CD4-positive, alpha-beta T cell treated with Interleukin-17A for 1 hour (primary cell): Measurements from ENCODE around the gene AZU1.
A peak's percentile ranks its signal among the peaks of the same experiment; 100 is the strongest.

Experiments used
- DNase-seq: peaks from one replicate; pipeline ENCODE4 v3.0.0-alpha.2; 2020

AZU1 gene

DNA sequence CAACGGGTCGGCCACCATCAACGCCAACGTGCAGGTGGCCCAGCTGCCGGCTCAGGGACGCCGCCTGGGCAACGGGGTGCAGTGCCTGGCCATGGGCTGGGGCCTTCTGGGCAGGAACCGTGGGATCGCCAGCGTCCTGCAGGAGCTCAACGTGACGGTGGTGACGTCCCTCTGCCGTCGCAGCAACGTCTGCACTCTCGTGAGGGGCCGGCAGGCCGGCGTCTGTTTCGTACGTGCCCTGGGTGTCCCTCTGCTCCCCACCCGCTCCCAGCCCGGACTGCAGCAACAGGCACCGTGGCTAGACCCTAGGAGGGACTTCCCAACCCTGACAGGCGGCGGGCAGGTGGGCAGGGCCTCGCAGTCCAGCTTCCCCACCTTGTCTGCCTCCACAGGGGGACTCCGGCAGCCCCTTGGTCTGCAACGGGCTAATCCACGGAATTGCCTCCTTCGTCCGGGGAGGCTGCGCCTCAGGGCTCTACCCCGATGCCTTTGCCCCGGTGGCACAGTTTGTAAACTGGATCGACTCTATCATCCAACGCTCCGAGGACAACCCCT, 28.0 kb downstream of the AZU1 start:
- no peak for DNase-seq

GRCh38 chr19:858284-858683, 30.6 kb downstream of the AZU1 start:
- DNase-seq: no peak

DNA sequence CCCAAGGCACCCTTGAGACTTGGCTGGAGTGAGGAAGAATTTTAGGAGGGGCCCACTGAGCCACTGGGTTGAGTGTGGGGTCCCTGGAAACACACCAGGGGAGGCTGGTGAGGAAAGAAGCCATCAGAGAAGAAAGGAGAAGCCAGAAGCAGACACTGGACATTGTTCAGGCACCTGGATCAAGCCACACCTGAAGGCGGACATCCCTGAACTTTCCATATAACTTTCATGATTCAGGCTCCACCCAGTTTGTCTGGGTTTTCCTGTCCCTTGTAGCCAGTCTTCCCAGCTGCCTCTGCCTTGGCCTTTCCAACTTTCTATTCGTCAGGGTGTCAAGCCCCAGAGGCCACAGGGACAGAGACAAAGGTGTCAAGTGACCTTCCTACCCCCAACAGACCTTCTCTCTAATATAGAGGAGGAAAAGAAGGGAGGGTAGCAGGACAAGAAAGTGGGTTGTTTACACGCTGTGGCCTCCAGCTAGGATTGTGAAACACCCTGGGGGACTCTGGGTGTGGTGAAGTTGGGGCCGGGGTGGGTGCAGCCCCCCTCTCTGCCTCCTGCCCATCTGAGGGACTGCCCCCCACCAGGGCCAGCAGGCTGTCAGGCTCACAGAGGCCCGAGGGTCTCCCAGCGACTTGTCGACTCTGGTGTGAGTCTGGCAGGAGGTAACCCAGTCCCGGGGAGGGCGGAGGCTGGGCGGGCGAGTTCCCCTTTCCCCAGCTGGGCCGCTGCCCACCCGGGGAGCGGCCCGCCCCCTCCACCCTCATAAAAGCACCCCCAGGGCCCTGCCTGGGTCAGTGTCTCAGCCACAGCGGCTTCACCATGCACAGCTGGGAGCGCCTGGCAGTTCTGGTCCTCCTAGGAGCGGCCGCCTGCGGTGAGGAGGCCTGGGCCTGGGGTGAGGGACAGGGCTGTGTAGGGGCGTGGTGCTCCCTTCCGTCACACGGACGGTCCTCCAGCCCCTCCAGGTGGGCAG, 31.5 kb downstream of the AZU1 start, which contains the start of gene CFD:
CFD (plus strand) TSS at position 797 of the 976 bp plus-strand sequence; CDS start at position 823, 26 bp downstream.
- DNase-seq: no peak

GRCh38 chr19:861141-861755, 33.6 kb downstream of the AZU1 start:
- no peak for DNase-seq

DNA sequence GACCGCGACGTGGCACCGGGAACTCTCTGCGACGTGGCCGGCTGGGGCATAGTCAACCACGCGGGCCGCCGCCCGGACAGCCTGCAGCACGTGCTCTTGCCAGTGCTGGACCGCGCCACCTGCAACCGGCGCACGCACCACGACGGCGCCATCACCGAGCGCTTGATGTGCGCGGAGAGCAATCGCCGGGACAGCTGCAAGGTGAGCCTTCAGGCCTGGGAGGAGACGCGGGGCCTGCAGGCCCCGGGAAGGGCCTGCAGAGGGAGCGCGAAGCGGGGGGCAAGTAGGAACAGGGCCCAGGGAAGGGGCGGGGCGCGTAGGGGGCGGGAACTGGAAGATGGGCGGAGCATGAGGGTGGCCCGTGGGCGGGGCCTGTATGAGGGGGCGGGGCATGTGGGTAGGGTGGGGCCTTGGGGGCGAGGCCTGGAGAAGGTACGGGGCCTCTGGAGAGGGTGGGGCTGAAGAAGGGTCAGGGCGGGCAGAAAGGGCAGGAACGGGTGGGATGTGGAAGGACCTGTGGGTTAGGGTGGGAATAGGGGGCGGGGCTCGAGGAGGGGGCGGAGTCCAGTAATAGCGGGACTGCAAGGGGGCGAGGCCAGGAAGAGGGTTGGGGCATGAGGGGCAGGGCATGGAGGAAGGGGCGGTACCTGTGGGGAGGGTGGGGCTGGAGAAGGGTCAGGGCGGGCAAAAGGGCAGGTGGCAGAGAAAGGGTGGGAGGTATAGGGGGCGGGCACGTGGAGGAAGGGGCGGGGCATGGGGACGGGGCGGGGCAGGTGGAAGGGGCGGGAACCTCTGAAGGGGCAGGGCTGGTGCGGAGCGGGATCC, 34.3 kb downstream of the AZU1 start:
- DNase-seq: peak; percentile 71

DNA sequence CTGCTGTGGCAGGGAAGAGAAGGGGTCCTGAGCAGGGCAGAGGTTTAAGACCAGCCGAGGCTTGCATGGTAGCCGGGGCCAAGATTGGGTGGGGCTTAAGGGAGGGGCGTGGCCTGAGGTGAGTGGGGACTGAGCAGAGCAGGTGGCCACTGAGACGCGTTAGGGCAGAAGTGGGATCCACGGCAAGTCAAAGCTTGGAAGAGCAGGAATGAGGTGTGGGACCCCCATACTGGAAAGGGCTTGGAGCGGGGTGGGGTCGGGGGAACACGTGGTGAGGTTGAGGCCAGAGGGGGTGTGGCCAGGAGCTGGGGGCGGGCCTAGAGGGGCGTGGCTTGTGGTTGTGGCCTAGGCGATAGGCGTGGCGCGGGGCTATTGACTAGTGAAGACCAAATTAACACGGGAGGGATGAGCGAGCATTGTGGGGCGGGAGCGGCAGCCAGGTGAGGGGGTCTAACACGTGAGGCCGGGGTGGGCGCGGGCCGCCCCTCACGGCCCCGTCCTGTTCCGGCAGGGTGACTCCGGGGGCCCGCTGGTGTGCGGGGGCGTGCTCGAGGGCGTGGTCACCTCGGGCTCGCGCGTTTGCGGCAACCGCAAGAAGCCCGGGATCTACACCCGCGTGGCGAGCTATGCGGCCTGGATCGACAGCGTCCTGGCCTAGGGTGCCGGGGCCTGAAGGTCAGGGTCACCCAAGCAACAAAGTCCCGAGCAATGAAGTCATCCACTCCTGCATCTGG, 35.1 kb downstream of the AZU1 start:
- peak; percentile 85 for DNase-seq

- DNase-seq: no peak
These were observed 35.6 kb downstream of the AZU1 start for GRCh38 chr19:863315-863620.

- no peak for DNase-seq
These were observed 39.2 kb downstream of the AZU1 start for GRCh38 chr19:866769-867300.

- no peak for DNase-seq
These were observed 39.7 kb downstream of the AZU1 start for GRCh38 chr19:867301-867793.

DNA sequence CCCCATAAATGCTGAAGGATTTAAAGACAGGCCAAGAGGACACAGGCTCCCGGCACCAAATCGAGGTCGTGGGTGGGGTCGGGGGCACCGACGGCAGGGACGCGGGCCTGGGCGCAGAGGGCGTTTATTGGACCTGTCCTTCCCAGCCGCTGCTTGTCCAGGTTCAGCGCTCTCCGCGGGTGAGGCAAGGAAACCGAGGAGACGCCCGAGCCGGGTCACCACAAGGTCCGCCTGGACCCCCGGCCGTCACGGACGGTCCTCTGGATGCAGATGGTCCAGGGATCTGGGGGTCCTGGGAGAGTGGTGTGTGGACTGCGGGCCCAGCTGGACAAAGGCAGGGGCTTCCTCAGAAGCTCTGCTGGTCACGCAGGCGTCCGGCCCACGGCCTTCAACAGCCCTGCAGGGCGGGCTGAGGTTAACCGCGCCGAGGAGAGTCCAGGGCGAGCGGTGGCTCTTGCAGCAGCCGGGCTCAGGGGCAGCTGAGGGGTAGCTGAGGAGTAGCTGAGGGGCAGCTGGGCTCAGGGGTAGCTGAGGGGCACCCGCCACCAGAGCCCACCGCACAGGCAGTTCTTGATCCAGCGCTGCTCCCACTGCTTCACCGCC, 40.3 kb downstream of the AZU1 start:
- DNase-seq: no peak

DNA sequence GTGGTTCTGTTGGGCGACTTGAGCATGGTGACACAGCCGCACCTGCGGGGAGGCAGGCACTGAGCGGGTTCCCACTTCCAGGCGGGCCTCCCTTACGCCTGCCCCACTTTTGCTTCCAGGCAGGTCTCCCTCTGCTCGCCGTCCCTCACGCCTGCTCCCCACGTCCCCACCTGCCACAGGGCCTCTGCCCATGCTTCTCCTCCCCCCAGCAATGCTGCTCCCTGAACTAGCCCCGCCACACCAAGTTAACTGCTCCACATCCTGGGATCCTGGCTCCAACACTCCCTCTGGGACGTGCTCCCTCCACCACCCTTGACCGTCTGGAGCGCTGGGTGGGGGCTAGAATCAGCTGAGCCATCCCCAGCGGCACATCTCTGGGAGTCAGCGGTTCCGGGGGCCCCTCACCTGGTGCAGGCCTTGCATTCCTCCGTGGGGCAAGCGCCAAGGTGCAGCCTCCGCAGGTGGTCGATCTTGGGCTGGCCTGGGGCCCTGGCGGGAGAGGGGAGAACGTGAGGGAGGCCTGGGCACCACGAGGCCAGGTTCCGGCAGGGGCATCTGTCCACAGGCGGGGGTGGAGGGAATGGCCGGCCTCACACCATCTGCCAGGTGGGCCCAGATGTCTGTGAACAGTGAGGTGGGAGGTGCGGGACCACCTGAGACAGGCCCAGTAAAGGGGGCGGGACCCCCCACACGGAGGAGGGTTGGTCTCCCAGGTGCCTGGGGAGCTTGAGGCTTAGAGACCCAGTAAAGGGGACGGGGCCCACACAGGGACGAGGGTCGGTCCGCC, 41.0 kb downstream of the AZU1 start:
- no peak for DNase-seq

DNA sequence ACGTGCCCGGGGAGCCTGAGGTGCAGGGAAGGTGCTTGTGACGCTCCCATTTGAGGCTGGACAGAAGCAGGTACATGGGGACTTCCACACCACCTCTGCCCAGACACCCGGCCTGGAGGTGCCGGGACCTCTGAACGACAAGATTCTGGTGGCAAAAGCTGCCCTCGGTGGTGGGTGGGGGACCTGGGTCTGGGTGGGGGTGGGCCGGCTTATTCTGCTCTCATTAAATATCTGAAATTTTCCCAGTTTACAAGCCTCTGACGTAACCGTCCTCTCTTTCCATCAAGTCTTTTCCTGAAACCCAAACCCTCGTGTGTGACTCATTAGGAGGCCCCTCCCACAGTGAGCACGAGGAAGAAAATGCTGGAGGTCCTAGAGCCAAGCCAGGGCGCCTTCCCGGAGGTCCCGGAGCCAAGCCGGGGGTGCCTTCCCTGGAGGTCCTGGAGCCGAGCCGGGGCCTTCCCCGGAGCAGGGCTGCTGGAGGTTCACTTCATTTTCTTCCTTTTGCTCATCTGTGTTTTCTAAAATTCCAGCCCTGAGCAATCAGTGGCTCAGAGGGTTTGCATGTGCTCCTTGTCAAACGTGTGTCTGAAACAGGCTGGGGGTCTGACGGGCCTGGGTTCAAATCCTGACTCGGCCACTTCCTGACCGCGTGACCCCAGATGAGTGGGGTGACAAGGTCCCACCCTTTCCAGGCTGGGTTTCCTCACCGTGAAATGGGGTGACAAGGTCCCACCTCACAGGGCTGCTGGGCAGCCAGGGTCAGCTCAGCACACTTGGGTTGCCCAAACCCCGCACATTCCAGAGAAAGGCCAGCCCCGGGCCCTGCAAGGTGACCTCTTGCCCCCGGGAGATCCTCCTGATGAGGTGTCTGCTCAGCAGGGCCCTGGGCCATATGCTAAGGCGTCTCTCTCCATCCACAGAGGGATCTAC, 41.9 kb downstream of the AZU1 start:
- no peak for DNase-seq

- DNase-seq: no peak
These were observed 42.7 kb downstream of the AZU1 start for GRCh38 chr19:870314-870713.

DNA sequence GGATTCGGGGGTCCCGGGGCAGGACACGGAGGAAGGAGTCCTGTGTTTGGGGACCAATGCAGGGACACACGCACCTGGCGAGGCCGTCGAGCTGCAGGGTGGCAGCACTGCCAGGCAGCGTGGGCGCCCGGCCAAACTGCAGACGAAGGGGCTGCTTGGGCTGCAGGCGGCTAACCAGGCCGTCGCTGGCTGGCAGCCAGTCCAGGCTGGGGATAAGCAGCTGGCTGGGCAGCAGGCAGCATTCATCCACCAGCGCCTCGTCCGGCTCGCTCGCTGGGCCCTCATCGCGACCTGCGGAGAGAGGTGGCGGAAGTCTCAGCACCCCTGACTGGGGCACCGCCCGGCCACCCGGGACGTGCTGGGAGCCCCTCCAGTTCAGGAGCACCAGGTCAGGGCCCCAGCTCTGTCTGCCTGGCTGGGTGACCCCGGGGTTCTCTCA, 43.3 kb downstream of the AZU1 start:
- DNase-seq: no peak

- DNase-seq: no peak
These were observed 44.0 kb downstream of the AZU1 start for GRCh38 chr19:871446-872265.

DNA sequence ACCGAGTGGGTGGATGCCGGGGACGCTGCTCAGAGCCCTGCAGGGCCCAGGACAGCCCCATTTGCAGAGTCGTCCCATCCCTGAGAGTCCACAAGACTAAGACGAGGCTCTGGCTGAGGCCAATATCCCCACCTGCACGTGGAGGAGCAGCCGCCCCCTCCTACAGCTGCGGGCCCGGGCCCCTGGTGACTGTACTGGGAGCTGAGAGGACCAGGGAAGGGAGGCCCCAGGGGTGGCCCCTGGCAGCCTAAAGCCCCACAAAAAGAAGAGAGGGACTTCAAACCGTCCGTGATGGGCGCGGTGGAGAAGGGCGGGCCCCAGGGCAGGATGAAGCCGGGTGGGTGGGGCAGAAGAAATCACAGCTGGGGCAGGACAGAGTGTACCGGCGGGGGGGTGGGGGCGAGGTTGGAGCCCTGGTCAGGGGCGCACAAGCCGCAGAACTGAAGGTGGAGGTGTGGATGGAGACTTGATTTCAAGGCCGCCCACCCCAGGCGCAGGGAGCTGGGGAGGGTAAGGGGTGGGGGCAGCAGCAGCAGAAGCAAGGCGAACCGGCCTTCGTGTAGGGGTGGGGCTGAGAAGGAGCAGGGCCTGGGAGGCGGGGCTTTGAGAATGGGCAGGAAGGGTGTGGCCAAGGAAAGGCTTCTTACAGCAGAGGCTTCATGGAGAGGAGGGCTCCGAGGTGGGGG, 44.8 kb downstream of the AZU1 start:
- DNase-seq: peak; percentile 90

GRCh38 chr19:873084-873483, 45.4 kb downstream of the AZU1 start:
- DNase-seq: peak; percentile 92

- DNase-seq: no peak
These were observed 46.0 kb downstream of the AZU1 start for GRCh38 chr19:873561-874041.
